Uterus (tissue), 2 donors: ENCODE data around the gene KIAA1217.

Experiments used
- POLR2A ChIP-seq, 2 donors: fragments of 450-650 bp; IDR thresholded peaks; one replicate each; pipeline ENCODE4 v1.6.1; 2016; ENCODE audit warnings: antibody characterized with exemption in 2 of 2, mild to moderate bottlenecking in 1 of 2, moderate library complexity in 1 of 2
- TF ChIP-seq, protein P1 (sequence below), 4 experiments: fragments of 200-600 bp in 2 of 4; fragments of 450-650 bp in 2 of 4; sonication (generic) in 2 of 4; IDR thresholded peaks; one replicate each; pipeline ENCODE4 v1.5.1; 2016 to 2019; ENCODE audit warnings: antibody characterized with exemption in 4 of 4, mild to moderate bottlenecking in 2 of 4, moderate library complexity in 1 of 4

DNA sequence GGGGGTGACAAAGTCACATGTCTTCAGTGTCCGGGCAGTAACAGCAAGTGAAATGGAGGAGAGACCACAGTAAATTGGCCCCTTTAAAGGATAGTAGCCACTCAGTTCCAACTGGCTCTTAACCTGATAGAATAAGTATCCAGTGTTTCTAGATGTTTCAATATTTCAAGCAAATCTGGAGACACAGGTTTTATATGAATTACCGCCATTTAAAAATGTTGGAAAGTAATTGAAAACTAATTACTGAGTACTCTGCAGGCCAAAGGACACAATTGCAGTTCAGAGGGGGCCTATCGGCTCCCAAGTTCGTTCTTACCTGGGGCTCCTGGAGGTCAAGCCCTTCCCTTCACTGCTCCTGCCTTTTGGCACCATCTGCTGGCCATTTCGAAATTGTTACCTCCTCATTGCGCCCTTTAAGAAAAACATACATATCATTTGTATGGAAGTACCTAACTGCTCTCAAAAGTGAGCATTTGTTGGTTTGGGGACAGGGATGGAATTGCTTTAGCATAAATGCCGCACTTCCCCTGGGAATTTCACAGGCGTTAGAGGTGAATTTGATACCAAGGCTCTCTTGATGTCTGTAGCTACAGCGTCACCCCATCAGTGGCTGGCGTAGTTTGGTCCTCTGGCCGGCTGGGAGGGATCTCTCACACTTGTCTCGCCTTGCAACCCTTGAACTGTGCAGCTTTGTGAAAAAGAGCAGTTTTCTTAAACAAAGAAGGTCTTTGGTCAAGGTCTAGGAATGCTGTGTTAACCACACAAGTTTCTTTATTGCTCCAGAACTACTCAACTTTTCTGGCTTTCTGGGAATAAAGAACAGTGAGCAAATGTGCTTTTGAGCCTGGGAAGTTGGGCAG, 294.8 kb downstream of the KIAA1217 start:
- TF ChIP-seq, protein P1, sequence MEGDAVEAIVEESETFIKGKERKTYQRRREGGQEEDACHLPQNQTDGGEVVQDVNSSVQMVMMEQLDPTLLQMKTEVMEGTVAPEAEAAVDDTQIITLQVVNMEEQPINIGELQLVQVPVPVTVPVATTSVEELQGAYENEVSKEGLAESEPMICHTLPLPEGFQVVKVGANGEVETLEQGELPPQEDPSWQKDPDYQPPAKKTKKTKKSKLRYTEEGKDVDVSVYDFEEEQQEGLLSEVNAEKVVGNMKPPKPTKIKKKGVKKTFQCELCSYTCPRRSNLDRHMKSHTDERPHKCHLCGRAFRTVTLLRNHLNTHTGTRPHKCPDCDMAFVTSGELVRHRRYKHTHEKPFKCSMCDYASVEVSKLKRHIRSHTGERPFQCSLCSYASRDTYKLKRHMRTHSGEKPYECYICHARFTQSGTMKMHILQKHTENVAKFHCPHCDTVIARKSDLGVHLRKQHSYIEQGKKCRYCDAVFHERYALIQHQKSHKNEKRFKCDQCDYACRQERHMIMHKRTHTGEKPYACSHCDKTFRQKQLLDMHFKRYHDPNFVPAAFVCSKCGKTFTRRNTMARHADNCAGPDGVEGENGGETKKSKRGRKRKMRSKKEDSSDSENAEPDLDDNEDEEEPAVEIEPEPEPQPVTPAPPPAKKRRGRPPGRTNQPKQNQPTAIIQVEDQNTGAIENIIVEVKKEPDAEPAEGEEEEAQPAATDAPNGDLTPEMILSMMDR (IDR thresholded peaks at IDR 0.05), result peak in 1 of 4 experiments; percentile 19
- TF ChIP-seq POLR2A (IDR thresholded peaks at IDR 0.05), result no peak
